ENCODE data around the gene BPIFB3. TPM values are rescaled to one million over a fixed set of nuclear protein-coding genes. Genes with fewer than 3 reads are reported as not detected.

The BPIFB3 gene
- total RNA-seq, 2 experiments from 2014 or later, result not detected

DNA sequence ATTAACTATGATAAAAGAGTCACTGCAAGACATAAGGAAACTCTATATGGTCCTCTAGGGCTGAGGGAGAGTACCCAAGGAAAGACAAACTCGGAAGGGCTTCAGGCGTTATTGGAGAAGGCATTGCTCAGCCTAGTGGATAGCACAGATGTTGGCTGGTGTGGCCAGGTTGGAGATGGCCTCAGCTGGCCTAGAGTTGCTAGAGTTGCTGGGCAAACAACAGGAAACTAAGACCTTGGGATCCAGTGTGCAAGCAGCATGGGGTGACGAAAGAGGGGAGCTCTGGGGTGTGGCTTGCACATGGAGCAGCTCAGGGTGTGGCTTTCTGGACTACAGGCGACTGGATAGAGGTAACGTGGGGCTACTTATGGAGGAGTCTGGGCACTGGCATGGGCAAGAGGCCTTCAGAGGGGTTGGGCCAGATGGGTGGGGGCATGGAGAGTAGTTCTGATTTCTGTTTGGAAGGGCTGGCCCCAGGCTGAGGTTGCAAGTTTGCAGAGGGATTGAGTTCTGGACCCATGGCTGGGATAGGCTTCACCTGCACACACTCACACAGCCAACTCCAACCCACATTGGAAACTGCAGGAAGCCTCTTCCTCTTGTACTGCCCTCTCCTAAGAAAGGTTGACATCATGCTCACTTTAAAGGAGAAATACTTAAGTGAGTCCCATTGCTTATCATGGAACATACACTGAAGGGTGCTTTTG, 27.5 kb upstream of the BPIFB3 start:
- Histone ChIP-seq H3K27me3 (ENCODE audit: control insufficient read depth in 1 of 2, insufficient read depth in 2 of 2, low read length in 2 of 2) (no peaks in the 10 kb centered on the region), H3K4me3 (ENCODE audit: low read length) (no peak overlapping the region), H3K36me3 (ENCODE audit: insufficient read depth, low read length) (no peaks in the 10 kb centered on the region), H3K9me3 (ENCODE audit: control insufficient read depth in 1 of 2, insufficient read depth in 1 of 2, low read length in 2 of 2) (no peaks in the 10 kb centered on the region), H3K27ac (ENCODE audit: low read depth in 1 of 2, low read length in 2 of 2) (no peak overlapping the region), H3K4me1 (ENCODE audit: insufficient read depth, low read length) (no peaks in the 10 kb centered on the region)
- TF ChIP-seq, protein P1, sequence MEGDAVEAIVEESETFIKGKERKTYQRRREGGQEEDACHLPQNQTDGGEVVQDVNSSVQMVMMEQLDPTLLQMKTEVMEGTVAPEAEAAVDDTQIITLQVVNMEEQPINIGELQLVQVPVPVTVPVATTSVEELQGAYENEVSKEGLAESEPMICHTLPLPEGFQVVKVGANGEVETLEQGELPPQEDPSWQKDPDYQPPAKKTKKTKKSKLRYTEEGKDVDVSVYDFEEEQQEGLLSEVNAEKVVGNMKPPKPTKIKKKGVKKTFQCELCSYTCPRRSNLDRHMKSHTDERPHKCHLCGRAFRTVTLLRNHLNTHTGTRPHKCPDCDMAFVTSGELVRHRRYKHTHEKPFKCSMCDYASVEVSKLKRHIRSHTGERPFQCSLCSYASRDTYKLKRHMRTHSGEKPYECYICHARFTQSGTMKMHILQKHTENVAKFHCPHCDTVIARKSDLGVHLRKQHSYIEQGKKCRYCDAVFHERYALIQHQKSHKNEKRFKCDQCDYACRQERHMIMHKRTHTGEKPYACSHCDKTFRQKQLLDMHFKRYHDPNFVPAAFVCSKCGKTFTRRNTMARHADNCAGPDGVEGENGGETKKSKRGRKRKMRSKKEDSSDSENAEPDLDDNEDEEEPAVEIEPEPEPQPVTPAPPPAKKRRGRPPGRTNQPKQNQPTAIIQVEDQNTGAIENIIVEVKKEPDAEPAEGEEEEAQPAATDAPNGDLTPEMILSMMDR (IDR thresholded peaks at IDR 0.05), result no peak
- intact Hi-C loops (cut with DNase I, micrococcal nuclease), result no loop called here
- H3K4me3 Mint-ChIP-seq, result no peak overlapping the region
- ChIA-PET CTCF (no interaction called here), POLR2A (no interaction called here)
- H3K27ac Mint-ChIP-seq, result no peak overlapping the region
- DNase-seq, result no peak
- H3K27me3 Mint-ChIP-seq, result no peaks in the 10 kb centered on the region
- ATAC-seq (ENCODE audit: poor library complexity), result no peak
- no peaks in the 10 kb centered on the region for H3K36me3 Mint-ChIP-seq (ENCODE audit: low read depth)
- H3K4me1 Mint-ChIP-seq (ENCODE audit: low read depth), result no peaks in the 10 kb centered on the region
- H3K9me3 Mint-ChIP-seq, result no peaks in the 10 kb centered on the region

DNA sequence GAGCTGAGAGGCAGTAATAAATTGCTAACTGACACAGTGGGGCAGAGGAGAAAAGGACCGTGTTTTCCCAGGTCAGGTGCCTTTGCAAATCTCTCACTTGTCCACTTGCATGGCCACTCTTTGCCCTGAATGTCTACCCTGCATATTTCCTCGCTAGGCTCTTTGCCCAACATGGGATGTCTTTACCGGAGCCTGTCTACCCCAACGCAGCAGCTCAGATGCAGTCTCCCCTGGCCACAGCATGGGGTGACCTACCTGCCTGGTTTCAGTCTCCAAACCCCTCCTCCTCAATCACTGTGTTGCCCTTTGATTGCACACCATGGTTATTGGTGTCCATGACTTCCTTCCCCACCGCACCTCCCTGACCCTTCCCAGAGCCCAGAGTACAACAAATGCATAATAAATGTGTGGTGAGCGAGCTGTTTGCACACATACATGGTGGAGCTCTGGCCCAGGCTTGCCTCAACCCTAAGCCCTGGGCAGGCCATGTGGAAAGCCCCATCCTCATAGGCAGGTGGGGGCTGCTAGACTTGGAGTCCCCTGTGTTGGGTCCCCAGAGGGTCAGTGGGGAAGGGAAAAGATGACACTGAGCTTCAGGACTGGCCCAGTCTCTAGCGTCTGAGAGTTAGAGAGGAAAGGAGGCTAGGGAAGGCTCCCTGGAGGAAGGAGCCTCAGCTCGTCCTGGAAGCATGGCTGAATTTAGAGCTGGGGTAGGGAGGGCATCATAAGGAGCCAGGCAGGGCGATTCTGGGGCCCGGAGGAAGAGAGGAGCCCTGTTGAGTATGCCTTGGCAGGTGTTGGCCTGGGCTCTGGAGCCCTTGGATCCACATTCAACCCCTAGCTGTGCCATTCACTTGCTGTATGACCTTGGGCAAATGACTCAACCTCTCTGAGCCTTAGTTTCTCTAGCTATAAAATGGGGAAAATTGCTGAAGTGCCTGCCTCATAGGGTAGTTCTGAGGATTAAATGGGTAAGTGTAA, 26.6 kb upstream of the BPIFB3 start:
- Histone ChIP-seq H3K36me3 (ENCODE audit: insufficient read depth, low read length) (no peaks in the 10 kb centered on the region), H3K27ac (ENCODE audit: low read depth in 1 of 2, low read length in 2 of 2) (no peak overlapping the region), H3K27me3 (ENCODE audit: control insufficient read depth in 1 of 2, insufficient read depth in 2 of 2, low read length in 2 of 2) (no peaks in the 10 kb centered on the region), H3K9me3 (ENCODE audit: control insufficient read depth in 1 of 2, insufficient read depth in 1 of 2, low read length in 2 of 2) (no peaks in the 10 kb centered on the region), H3K4me1 (ENCODE audit: insufficient read depth, low read length) (no peaks in the 10 kb centered on the region), H3K4me3 (ENCODE audit: low read length) (no peak overlapping the region)
- intact Hi-C loops (cut with DNase I, micrococcal nuclease), result no loop called here
- CTCF ChIA-PET, result no interaction called here
- Mint-ChIP-seq H3K27ac (no peak overlapping the region), H3K9me3 (no peaks in the 10 kb centered on the region), H3K36me3 (ENCODE audit: low read depth) (no peaks in the 10 kb centered on the region), H3K4me3 (no peak overlapping the region), H3K27me3 (no peaks in the 10 kb centered on the region), H3K4me1 (ENCODE audit: low read depth) (no peaks in the 10 kb centered on the region)
- DNase-seq, result no peak
- POLR2A ChIA-PET, result no interaction called here
- no peak for ATAC-seq (ENCODE audit: poor library complexity)
- TF ChIP-seq, protein P1 (IDR thresholded peaks at IDR 0.05), result no peak

DNA sequence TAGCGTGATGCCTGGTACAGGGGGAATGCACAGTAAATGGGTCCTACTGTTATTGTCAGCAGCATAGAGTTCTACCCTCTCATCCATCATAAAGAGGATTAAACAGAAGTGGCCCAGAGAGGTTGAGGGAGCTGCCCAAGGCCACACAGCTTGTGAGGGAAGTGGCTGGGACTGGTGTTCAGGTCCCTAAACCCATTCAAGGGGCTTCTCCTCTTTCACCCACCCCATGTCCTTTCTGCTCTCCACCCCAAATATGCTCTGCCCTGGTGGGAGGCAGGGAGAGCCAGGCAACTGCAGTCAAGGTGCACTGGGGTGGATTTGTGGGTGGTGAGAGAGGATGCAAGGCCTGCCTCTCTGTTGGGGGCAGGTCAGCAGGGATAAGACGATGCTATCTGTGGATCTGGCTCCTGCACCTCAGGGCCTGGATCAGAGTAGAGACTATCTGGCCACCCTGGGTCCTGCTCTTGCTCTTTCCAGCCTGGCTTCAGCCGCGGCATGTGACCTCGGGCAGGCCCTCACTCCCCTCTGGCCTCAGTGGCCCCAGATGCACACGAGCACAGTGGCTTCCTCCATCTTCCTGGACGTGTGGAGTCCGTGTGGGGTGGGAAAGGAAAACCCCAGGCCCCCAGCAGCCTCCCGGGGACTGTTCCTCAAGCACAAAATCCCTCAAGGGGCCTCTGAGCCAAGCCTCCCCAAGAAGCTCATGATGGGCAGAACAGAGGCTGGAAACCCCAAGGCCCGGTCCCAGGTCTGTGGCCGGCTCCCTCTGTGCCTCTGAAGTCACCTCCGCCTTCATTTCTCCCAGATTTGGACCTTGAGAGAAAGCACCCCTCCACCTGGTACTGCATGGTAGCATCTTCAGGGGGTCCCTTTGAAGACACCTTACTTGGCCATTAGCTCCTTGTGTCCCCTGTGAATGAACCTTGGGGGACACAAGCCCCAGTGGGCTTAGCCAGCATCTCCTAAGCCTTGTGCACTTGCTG, 25.6 kb upstream of the BPIFB3 start:
- no peaks in the 10 kb centered on the region for H3K4me1 Mint-ChIP-seq (ENCODE audit: low read depth)
- H3K36me3 Mint-ChIP-seq (ENCODE audit: low read depth), result no peaks in the 10 kb centered on the region
- H3K4me1 ChIP-seq (ENCODE audit: insufficient read depth, low read length), result no peaks in the 10 kb centered on the region
- H3K27me3 ChIP-seq (ENCODE audit: control insufficient read depth in 1 of 2, insufficient read depth in 2 of 2, low read length in 2 of 2), result no peaks in the 10 kb centered on the region
- TF ChIP-seq, protein P1 (IDR thresholded peaks at IDR 0.05), result no peak
- no peak overlapping the region for H3K27ac Mint-ChIP-seq
- DNase-seq, result no peak
- H3K9me3 Mint-ChIP-seq, result no peaks in the 10 kb centered on the region
- H3K36me3 ChIP-seq (ENCODE audit: insufficient read depth, low read length), result no peaks in the 10 kb centered on the region
- ChIA-PET CTCF (interaction anchor here (1.4 kb wide), 1 partner anchor 82 kb away, joined by 4 read pairs; no protein-coding TSS in a partner anchor), POLR2A (no interaction called here)
- H3K4me3 ChIP-seq (ENCODE audit: low read length), result no peak overlapping the region
- ATAC-seq (ENCODE audit: poor library complexity), result no peak
- no peak overlapping the region for H3K27ac ChIP-seq (ENCODE audit: low read depth in 1 of 2, low read length in 2 of 2)
- intact Hi-C loops (cut with DNase I, micrococcal nuclease), result no loop called here
- no peaks in the 10 kb centered on the region for H3K27me3 Mint-ChIP-seq
- H3K4me3 Mint-ChIP-seq, result no peak overlapping the region
- peaks cover 0 to 6% of the 10 kb centered on the region in 2 experiments for H3K9me3 ChIP-seq (ENCODE audit: control insufficient read depth in 1 of 2, insufficient read depth in 1 of 2, low read length in 2 of 2)

Measured in CD4-positive, alpha-beta T cell (primary cell).